Activated naive CD4-positive, alpha-beta T cell treated with anti-CD3 and anti-CD28 coated beads, Interleukin-2, amount 10 ng/mL, durations not matched to agents 7 days and 5 days (primary cell): ENCODE measurements around the gene GJD2.

Experiments
- CTCF ChIA-PET: fragments of 350-600 bp; sonication (Branson Sonifier 250); formaldehyde crosslinking; loops from one replicate; lab custom pipeline; 2021; ENCODE audit warnings: antibody characterized with exemption; lab: Charles Lee
- DNase-seq: peaks from one replicate; pipeline ENCODE4 v3.0.0-alpha.2; 2020
- H3K27ac Mint-ChIP-seq: one replicate; pipeline ENCODE4 v1.8.0; 2021; ENCODE audit warnings: mild to moderate bottlenecking, moderate library complexity, mixed read lengths
- H3K27me3 Mint-ChIP-seq: one replicate; pipeline ENCODE4 v1.8.0; 2021; ENCODE audit warnings: mild to moderate bottlenecking, mixed read lengths
- H3K36me3 Mint-ChIP-seq: one replicate; pipeline ENCODE4 v1.8.0; 2021; ENCODE audit warnings: mixed read lengths
- H3K4me1 Mint-ChIP-seq: one replicate; pipeline ENCODE4 v1.8.0; 2021; ENCODE audit warnings: mixed read lengths
- H3K4me3 Mint-ChIP-seq: one replicate; pipeline ENCODE4 v1.8.0; 2021; ENCODE audit warnings: mild to moderate bottlenecking, moderate library complexity, mixed read lengths
- H3K9me3 Mint-ChIP-seq: one replicate; pipeline ENCODE4 v1.8.0; 2021; ENCODE audit warnings: mixed read lengths

GJD2 gene

GRCh38 chr15:34754674-34755418, at the start of gene GJD2:
Gene GJD2 (minus strand): TSS chr15:34754998. CDS start chr15:34754488, 510 bp downstream.
- DNase-seq, result no peak
- H3K4me1 Mint-ChIP-seq, result peaks cover 5% of the 10 kb centered on the region
- no peak within 1 kb of the TSS for H3K27ac Mint-ChIP-seq
- no peak within 1 kb of the TSS for H3K4me3 Mint-ChIP-seq
- peaks cover 64% of the 10 kb centered on the region for H3K27me3 Mint-ChIP-seq
- no peaks in the 10 kb centered on the region for H3K9me3 Mint-ChIP-seq
- CTCF ChIA-PET, result no interaction called here
- no peaks in the 10 kb centered on the region for H3K36me3 Mint-ChIP-seq

GRCh38 chr15:34804113-34804512, 49.3 kb upstream of the GJD2 start:
- Mint-ChIP-seq H3K27ac (no peak overlapping the region), H3K4me3 (no peak overlapping the region), H3K36me3 (no peaks in the 10 kb centered on the region), H3K4me1 (no peaks in the 10 kb centered on the region), H3K27me3 (peaks cover 24% of the 10 kb centered on the region), H3K9me3 (no peaks in the 10 kb centered on the region)
- CTCF ChIA-PET, result no interaction called here
- DNase-seq, result no peak

- Mint-ChIP-seq H3K4me3 (no peak overlapping the region), H3K27me3 (peaks cover 26% of the 10 kb centered on the region), H3K36me3 (no peaks in the 10 kb centered on the region), H3K9me3 (no peaks in the 10 kb centered on the region), H3K27ac (no peak overlapping the region), H3K4me1 (no peaks in the 10 kb centered on the region)
- CTCF ChIA-PET, result no interaction called here
- no peak for DNase-seq
Measured at GRCh38 chr15:34802803-34803750, 48.3 kb upstream of the GJD2 start.

GRCh38 chr15:34802371-34802770, 47.6 kb upstream of the GJD2 start:
- H3K4me1 Mint-ChIP-seq, result no peaks in the 10 kb centered on the region
- no peak overlapping the region for H3K4me3 Mint-ChIP-seq
- CTCF ChIA-PET, result no interaction called here
- H3K9me3 Mint-ChIP-seq, result no peaks in the 10 kb centered on the region
- no peak overlapping the region for H3K27ac Mint-ChIP-seq
- H3K36me3 Mint-ChIP-seq, result no peaks in the 10 kb centered on the region
- no peak for DNase-seq
- peaks cover 30% of the 10 kb centered on the region for H3K27me3 Mint-ChIP-seq

GRCh38 chr15:34799149-34800101, 44.6 kb upstream of the GJD2 start:
- Mint-ChIP-seq H3K36me3 (no peaks in the 10 kb centered on the region), H3K27me3 (peaks cover 53% of the 10 kb centered on the region), H3K4me1 (no peaks in the 10 kb centered on the region), H3K9me3 (no peaks in the 10 kb centered on the region), H3K27ac (no peak overlapping the region), H3K4me3 (no peak overlapping the region)
- CTCF ChIA-PET, result no interaction called here
- DNase-seq, result no peak

GRCh38 chr15:34796847-34797435, 42.1 kb upstream of the GJD2 start:
- Mint-ChIP-seq H3K4me3 (no peak overlapping the region), H3K27ac (no peak overlapping the region), H3K27me3 (peaks cover 74% of the 10 kb centered on the region), H3K36me3 (no peaks in the 10 kb centered on the region), H3K9me3 (no peaks in the 10 kb centered on the region), H3K4me1 (no peaks in the 10 kb centered on the region)
- CTCF ChIA-PET, result no interaction called here
- DNase-seq, result no peak

- H3K4me1 Mint-ChIP-seq, result no peaks in the 10 kb centered on the region
- CTCF ChIA-PET, result no interaction called here
- peaks cover 76% of the 10 kb centered on the region for H3K27me3 Mint-ChIP-seq
- no peak within 1 kb of the TSS for H3K4me3 Mint-ChIP-seq
- no peaks in the 10 kb centered on the region for H3K36me3 Mint-ChIP-seq
- H3K9me3 Mint-ChIP-seq, result no peaks in the 10 kb centered on the region
- no peak within 1 kb of the TSS for H3K27ac Mint-ChIP-seq
- no peak for DNase-seq
Measured at GRCh38 chr15:34795267-34796081, 40.7 kb upstream of the GJD2 start, which contains the start of gene ACTC1. Gene ACTC1 (minus strand): TSS chr15:34795549. CDS start chr15:34794808, 741 bp downstream.

- no peak overlapping the region for H3K27ac Mint-ChIP-seq
- CTCF ChIA-PET, result no interaction called here
- no peak for DNase-seq
- H3K9me3 Mint-ChIP-seq, result no peaks in the 10 kb centered on the region
- no peaks in the 10 kb centered on the region for H3K36me3 Mint-ChIP-seq
- H3K4me3 Mint-ChIP-seq, result no peak overlapping the region
- no peaks in the 10 kb centered on the region for H3K4me1 Mint-ChIP-seq
- H3K27me3 Mint-ChIP-seq, result peaks cover 69% of the 10 kb centered on the region
Measured at GRCh38 chr15:34794590-34795206, 39.9 kb upstream of the GJD2 start.

DNA sequence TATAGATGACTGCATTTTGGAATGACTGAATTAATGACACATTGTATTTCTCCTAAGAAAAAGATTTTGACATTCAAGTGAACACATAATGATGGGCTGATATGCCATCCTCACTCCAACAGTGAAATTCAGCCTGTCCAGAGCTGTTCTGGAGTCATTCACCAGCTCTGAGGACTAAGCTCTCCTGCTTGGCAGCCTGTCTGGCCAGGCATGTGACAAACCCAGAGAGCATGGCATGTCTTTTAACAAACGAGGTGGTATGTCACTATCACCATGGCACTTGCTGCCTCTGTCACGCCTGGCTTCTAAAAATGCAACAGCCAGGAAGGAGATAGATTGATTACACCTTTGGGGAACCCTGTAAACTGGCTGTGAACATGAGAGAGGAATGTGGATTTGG, 39.1 kb upstream of the GJD2 start:
- Mint-ChIP-seq H3K27me3 (peaks cover 67% of the 10 kb centered on the region), H3K27ac (no peak overlapping the region), H3K4me1 (no peaks in the 10 kb centered on the region), H3K36me3 (no peaks in the 10 kb centered on the region), H3K4me3 (no peak overlapping the region), H3K9me3 (no peaks in the 10 kb centered on the region)
- CTCF ChIA-PET, result no interaction called here
- no peak for DNase-seq

DNA sequence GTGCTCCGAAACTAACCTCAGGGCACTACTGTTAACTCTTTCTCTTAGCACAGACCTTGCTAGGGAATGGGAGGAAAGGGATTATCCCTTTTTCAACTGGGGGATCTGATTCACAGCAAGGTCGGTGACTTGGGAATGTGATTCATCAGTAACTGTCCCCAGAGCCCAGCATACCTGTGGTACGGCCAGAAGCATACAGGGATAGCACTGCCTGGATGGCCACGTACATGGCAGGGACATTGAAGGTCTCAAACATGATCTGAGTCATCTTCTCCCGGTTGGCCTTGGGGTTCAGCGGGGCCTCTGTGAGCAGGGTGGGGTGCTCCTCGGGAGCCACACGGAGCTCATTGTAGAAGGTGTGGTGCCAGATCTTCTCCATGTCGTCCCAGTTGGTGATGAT, 38.3 kb upstream of the GJD2 start:
- H3K27me3 Mint-ChIP-seq, result peaks cover 67% of the 10 kb centered on the region
- CTCF ChIA-PET, result no interaction called here
- H3K4me3 Mint-ChIP-seq, result no peak overlapping the region
- no peak overlapping the region for H3K27ac Mint-ChIP-seq
- H3K9me3 Mint-ChIP-seq, result no peaks in the 10 kb centered on the region
- no peak for DNase-seq
- no peaks in the 10 kb centered on the region for H3K36me3 Mint-ChIP-seq
- H3K4me1 Mint-ChIP-seq, result no peaks in the 10 kb centered on the region

DNA sequence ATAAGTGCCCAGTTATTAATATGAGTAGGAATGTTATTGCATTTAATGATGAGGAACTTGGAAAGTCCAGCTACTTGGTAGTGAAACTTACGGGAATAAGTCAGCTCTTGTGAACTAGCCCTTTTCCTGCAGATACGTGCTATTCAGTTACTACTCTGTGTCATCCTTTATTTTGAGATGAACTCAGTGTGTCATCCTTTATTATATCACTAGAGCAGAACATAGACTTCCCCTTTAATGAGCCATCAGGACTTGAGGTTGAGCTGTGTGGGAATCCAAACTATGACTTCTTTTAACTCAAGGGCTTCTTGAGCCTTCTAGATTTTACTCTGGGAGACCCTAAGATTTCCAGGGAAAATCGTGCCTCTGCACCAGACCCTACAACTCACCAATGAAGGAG, 36.9 kb upstream of the GJD2 start:
- no peak overlapping the region for H3K4me3 Mint-ChIP-seq
- DNase-seq, result no peak
- H3K4me1 Mint-ChIP-seq, result no peaks in the 10 kb centered on the region
- peaks cover 56% of the 10 kb centered on the region for H3K27me3 Mint-ChIP-seq
- H3K9me3 Mint-ChIP-seq, result no peaks in the 10 kb centered on the region
- H3K36me3 Mint-ChIP-seq, result no peaks in the 10 kb centered on the region
- CTCF ChIA-PET, result interaction anchor here (1.0 kb wide), 1 partner anchor 61 kb away, joined by 4 read pairs; no protein-coding TSS in a partner anchor
- H3K27ac Mint-ChIP-seq, result no peak overlapping the region

DNA sequence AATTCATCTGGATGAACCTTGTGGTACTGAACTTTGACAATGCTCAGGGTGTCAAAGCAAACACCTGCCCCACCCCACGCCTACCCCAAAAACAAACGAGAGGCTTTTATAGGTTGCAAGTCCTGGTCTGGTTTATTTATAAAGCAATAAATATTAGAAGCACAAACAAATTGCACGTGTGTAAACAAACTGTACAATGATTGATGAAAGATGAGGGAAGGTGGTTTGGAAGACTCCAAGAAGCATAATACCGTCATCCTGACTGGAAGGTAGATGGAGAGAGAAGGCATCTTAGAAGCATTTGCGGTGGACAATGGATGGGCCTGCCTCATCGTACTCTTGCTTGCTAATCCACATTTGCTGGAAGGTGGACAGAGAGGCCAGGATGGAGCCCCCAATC, 35.3 kb upstream of the GJD2 start:
- no peak overlapping the region for H3K27ac Mint-ChIP-seq
- H3K36me3 Mint-ChIP-seq, result no peaks in the 10 kb centered on the region
- CTCF ChIA-PET, result no interaction called here
- no peaks in the 10 kb centered on the region for H3K9me3 Mint-ChIP-seq
- no peaks in the 10 kb centered on the region for H3K4me1 Mint-ChIP-seq
- no peak overlapping the region for H3K4me3 Mint-ChIP-seq
- DNase-seq, result no peak
- peaks cover 40% of the 10 kb centered on the region for H3K27me3 Mint-ChIP-seq

DNA sequence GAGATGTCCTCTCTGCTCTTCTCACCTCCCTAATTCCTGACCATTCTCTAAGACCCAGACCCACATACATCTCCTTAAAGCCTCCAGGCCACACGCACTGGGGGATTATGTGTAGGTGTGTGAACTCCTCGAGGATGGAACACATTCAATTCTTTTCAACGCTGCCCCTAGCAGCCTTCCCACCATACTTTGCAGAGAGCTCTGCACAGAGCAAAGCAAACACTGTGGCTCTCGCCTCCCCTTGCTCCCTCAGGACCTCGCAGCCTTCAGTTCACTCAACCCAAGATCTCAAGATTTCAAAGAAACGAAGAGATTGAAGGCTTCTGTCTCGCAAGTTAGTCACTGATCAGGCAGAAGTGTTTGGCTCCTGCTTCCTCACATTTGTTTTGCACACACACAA, 34.5 kb upstream of the GJD2 start:
- no peak for DNase-seq
- Mint-ChIP-seq H3K4me3 (no peak overlapping the region), H3K27ac (no peak overlapping the region), H3K9me3 (no peaks in the 10 kb centered on the region), H3K36me3 (no peaks in the 10 kb centered on the region), H3K4me1 (no peaks in the 10 kb centered on the region), H3K27me3 (peaks cover 32% of the 10 kb centered on the region)
- CTCF ChIA-PET, result no interaction called here
